Muscle layer of colon (tissue), 2 donors: ENCODE data around the gene ANAPC15.

Experiments used
- H3K27ac ChIP-seq: one replicate; pipeline ENCODE4 v1.7.0; 2013; ENCODE audit warnings: low read depth, mild to moderate bottlenecking, low read length, moderate library complexity
- H3K27me3 ChIP-seq, 2 donors: one replicate each; pipeline ENCODE4 v1.7.0; 2013; ENCODE audit warnings: low read length in 2 of 2, mild to moderate bottlenecking in 2 of 2; ENCODE audit not compliant: insufficient read depth in 2 of 2, control insufficient read depth in 1 of 2
- H3K36me3 ChIP-seq: one replicate; pipeline ENCODE4 v1.7.0; 2013; ENCODE audit warnings: mild to moderate bottlenecking, low read length; ENCODE audit not compliant: insufficient read depth
- H3K4me1 ChIP-seq: one replicate; pipeline ENCODE4 v1.7.0; 2013; ENCODE audit warnings: mild to moderate bottlenecking, low read length; ENCODE audit not compliant: insufficient read depth
- H3K4me3 ChIP-seq, 2 donors: one replicate each; pipeline ENCODE4 v1.7.0; 2013; ENCODE audit warnings: low read length in 2 of 2, low read depth in 1 of 2, mild to moderate bottlenecking in 1 of 2, moderate library complexity in 1 of 2
- H3K9ac ChIP-seq: one replicate; pipeline ENCODE4 v1.7.0; 2013; ENCODE audit warnings: low read length
- H3K9me3 ChIP-seq: one replicate; pipeline ENCODE4 v1.7.0; 2013; ENCODE audit warnings: mild to moderate bottlenecking, low read length
- donor health status: abdominal sarcoma.
- donor health status: Adenocarcinoma of cecum.

Gene ANAPC15

DNA sequence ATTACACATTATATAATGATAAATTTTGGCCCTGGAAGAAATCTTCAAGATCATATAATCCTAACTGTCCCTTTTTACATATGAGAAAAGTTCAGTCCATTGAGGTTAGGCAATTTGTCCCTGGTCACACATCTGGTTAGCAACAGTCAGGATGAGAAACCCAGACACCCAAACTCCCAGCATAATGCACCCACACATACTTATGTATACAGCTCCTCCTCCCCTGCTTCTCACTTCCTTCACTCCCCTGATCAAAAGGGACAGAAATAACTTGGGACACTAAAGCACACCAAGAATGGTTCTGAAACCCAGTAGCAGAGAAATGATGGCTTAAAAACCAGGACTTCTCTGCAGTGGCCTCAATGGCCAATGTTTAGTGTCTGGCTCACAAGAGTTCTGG is 43.3 kb downstream of the ANAPC15 start:
- H3K36me3 ChIP-seq: no peaks in the 10 kb centered on the region
- peak overlapping the region in 1 of 2 donors; percentile 14 for H3K4me3 ChIP-seq
- H3K27me3 ChIP-seq: no peaks in the 10 kb centered on the region
- H3K9me3 ChIP-seq: no peaks in the 10 kb centered on the region
- H3K9ac ChIP-seq: no peak overlapping the region
- peak overlapping the region; percentile 53 for H3K27ac ChIP-seq
- H3K4me1 ChIP-seq: peaks cover 49% of the 10 kb centered on the region

DNA sequence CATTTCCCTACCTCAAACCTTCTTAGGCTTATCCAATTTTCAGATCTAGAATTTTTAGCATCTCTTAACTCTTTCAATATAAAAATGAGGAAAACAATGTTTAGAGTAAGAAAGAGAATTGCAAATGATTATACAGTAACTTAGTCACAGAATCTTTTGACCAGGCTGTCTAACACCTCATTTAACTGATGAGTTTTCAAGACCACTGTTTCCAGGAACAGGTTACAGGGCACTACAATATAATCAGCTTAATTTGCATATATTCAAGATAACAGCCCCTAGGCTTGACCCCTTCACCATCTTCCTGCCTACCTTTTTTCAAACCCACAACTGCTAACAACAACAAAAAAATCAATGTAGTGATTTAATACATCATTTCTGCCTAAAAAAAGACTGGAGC is 44.8 kb downstream of the ANAPC15 start:
- H3K4me3 ChIP-seq: no peak overlapping the region

DNA sequence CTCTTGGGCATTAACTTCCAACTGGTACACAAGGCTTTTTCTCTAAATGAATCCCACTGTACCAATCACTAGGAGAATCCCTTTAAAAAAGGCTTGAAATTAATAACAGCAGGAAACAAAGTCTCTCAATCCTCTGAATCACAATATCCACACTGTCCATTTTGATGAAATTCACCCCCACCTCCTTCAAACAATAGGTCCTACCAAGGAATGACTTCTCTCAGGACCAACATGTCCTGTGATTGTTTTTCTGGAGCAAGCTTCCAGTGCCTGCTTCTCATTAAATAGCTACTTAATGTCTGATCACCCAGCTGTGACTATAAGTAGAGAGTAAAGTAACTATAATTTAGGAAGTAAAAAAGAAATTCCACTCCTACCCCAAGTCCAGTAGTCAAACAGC is 45.2 kb downstream of the ANAPC15 start:
- H3K36me3 ChIP-seq: no peaks in the 10 kb centered on the region
- no peak overlapping the region for H3K4me3 ChIP-seq
- no peaks in the 10 kb centered on the region for H3K9me3 ChIP-seq
- H3K9ac ChIP-seq: no peak overlapping the region
- no peaks in the 10 kb centered on the region for H3K27me3 ChIP-seq
- H3K4me1 ChIP-seq: peaks cover 46% of the 10 kb centered on the region
- peak overlapping the region; percentile 69 for H3K27ac ChIP-seq

More for the DNA sequence above, 44.8 kb downstream of the ANAPC15 start:
- H3K9ac ChIP-seq: no peak overlapping the region
- H3K27ac ChIP-seq: no peak overlapping the region
- H3K9me3 ChIP-seq: no peaks in the 10 kb centered on the region
- H3K4me1 ChIP-seq: peaks cover 49% of the 10 kb centered on the region
- no peaks in the 10 kb centered on the region for H3K27me3 ChIP-seq
- H3K36me3 ChIP-seq: no peaks in the 10 kb centered on the region

DNA sequence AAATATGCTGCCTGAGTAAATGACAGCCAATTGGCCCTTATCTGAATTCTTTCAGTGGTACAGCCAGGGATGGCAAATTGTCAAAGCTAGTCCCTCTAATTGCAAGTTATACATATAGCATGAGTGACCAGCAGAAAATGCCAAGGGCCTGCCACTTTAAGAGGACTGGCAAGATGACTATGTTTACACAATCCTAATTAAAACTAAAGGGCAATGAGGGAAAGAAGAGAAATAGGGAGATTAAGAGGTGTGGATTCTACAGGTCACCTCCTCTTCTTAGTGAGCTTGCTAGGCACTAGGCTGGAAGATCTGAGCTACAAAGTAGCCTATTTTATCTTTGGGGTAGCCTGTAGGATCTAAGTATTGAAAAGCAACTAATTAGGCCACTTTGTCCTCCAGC is 45.6 kb downstream of the ANAPC15 start:
- Histone ChIP-seq H3K4me3 (no peak overlapping the region), H3K4me1 (peaks cover 42% of the 10 kb centered on the region), H3K27me3 (no peaks in the 10 kb centered on the region), H3K27ac (peak overlapping the region; percentile 69), H3K9me3 (no peaks in the 10 kb centered on the region), H3K36me3 (no peaks in the 10 kb centered on the region), H3K9ac (no peak overlapping the region)

DNA sequence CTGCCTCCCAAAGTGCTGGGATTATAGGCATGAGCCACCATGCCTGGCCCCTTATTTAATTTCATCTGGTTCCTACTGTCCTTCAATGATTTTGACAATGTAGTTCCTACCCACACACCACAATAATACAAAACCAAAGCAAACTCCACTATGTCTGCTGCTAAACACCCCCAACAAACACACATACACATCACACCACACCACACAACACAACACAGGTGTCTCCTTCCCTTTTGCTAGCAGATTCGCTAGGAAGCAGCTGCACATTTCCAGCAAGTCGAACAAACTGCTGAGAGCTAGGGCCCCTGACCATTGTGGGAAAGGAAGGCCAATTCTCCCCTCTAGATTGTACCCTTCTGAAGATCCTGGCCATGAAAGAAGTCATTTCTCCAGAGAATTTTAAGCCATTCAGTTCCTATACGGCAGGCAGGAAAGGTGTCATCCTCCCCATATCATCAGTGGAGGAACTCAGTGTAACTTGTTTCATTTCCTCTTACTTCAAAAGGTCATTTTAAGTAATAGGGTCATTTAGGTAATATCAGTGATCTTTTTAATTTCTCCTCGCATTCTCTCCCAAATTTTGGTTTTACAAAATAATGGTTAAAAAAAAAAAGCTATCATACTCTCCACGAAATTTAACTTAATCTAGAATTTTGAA is 50.6 kb downstream of the ANAPC15 start:
- Histone ChIP-seq H3K9ac (no peak overlapping the region), H3K4me1 (peaks cover 5% of the 10 kb centered on the region), H3K4me3 (no peak overlapping the region), H3K27ac (no peak overlapping the region), H3K36me3 (no peaks in the 10 kb centered on the region), H3K27me3 (no peaks in the 10 kb centered on the region), H3K9me3 (no peaks in the 10 kb centered on the region)
